GM13976 (cell line): ENCODE results near the gene WDR12.
"Not testable (repeated sequence)": the region's sequence is repeated elsewhere in the genome, so short reads cannot be mapped to it uniquely, and the experiment has no call there.

Source experiments
- DNase-seq: peaks from one replicate; pipeline ENCODE4 v3.0.0; 2012; ENCODE audit warnings: low spot score
- in situ Hi-C: fragments of 300-500 bp; cut with MboI; formaldehyde crosslinking; loops from one replicate; pipeline ENCODE4 v1.12.0; 2022; ENCODE audit warnings: low sequenced_read_pairs, mixed read lengths, inconsistent platforms; ENCODE audit not compliant: unreplicated experiment
- TF ChIP-seq, protein P1 (sequence below): IDR thresholded peaks from 2 replicates; pipeline ENCODE4 v1.5.1; 2012; ENCODE audit warnings: borderline replicate concordance, mild to moderate bottlenecking; ENCODE audit not compliant: insufficient read depth; ENCODE audit errors: extremely low read depth, missing control alignments, control extremely low read depth

Gene WDR12

GRCh38 chr2:202911203-202911511, 316 bp downstream of the WDR12 start:
- DNase-seq = no peak
- TF ChIP-seq, protein P1, sequence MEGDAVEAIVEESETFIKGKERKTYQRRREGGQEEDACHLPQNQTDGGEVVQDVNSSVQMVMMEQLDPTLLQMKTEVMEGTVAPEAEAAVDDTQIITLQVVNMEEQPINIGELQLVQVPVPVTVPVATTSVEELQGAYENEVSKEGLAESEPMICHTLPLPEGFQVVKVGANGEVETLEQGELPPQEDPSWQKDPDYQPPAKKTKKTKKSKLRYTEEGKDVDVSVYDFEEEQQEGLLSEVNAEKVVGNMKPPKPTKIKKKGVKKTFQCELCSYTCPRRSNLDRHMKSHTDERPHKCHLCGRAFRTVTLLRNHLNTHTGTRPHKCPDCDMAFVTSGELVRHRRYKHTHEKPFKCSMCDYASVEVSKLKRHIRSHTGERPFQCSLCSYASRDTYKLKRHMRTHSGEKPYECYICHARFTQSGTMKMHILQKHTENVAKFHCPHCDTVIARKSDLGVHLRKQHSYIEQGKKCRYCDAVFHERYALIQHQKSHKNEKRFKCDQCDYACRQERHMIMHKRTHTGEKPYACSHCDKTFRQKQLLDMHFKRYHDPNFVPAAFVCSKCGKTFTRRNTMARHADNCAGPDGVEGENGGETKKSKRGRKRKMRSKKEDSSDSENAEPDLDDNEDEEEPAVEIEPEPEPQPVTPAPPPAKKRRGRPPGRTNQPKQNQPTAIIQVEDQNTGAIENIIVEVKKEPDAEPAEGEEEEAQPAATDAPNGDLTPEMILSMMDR = no peak
- in situ Hi-C loops = no loop called here

GRCh38 chr2:202910698-202911097, 775 bp downstream of the WDR12 start:
- TF ChIP-seq, protein P1 = no peak
- no peak for DNase-seq
- in situ Hi-C loops = no loop called here

- DNase-seq, in situ Hi-C loops: not testable (repeated sequence)
These were observed 1.2 kb downstream of the WDR12 start for GRCh38 chr2:202910250-202910649.

DNA sequence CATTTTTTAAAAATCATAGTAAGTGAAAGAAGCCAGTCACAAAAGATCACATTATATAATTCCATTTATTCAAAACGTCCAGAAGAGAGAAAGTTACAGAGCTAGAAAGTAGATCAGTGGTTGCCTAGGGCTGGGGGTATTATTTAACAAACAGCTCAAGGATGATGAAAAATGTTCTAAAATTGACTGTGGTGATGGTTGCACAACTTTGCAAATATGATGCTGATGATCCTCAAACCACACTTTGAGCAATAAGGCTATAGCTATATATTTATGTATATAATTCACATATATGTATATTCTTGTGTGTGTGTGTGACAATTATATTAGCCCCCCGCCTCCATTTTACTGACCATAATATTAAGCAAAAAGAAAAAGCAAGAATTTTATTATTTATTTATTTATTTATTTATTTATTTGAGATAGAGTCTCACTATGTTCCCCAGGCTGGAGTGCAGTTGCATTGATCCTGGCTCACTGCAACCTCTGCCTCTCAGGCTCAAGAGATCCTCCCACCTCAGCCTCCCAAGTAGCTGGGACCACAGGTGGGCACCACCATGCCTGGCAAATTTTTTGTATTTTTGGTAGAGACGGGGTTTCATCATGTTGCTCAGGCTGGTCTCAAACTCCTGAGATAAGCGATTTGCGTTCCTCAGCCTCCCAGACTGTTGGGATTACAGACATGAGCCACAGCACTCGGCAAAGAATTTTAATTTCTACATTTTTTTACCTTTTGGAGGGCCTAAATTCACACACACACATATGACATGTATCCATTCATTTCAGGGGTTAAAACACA, 1.9 kb downstream of the WDR12 start:
- TF ChIP-seq, protein P1 = no peak
- no peak for DNase-seq
- in situ Hi-C loops = no loop called here

GRCh38 chr2:202908186-202908585, 3.3 kb downstream of the WDR12 start:
- in situ Hi-C loops = no loop called here
- TF ChIP-seq, protein P1 = no peak
- no peak for DNase-seq

DNA sequence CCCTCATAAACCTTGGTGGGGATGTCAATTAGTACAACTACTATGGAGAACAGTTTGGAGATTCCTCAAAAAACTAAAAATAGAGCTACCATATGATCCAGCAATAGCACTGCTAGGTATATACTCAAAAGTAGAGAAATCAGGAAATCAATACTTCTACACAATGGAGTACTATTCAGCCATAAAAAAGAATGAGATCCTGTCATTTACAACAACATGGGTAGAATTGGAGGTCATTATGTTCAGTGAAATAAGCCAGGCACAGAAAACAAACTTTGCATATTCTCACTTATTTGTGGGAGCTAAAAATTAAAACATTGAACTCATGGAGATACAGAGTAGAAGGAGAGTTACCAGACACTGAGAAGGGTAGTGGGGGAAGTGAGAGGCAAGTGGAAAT, 6.0 kb downstream of the WDR12 start:
- in situ Hi-C loops, DNase-seq: not testable (repeated sequence)

DNA sequence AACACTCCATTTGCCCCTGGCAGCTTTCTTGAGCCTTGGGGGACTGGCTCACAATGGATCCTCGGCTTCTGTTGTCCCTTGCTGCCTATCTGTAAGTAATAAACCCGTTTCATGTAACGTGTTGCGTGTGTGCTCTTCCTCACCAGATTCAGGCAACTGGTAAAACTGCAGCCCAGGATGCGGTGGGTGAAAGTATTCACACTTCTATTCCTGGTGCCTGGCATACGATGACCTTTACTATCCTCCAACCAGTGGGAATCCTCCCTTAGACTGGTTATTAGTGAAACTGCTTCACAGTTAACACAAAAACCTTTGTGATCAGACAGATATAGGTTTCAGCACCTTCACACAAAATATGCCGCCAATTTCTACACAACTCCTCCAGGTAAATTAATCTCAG, 26.3 kb downstream of the WDR12 start:
- TF ChIP-seq, protein P1 = no peak
- in situ Hi-C loops = no loop called here
- DNase-seq = no peak

DNA sequence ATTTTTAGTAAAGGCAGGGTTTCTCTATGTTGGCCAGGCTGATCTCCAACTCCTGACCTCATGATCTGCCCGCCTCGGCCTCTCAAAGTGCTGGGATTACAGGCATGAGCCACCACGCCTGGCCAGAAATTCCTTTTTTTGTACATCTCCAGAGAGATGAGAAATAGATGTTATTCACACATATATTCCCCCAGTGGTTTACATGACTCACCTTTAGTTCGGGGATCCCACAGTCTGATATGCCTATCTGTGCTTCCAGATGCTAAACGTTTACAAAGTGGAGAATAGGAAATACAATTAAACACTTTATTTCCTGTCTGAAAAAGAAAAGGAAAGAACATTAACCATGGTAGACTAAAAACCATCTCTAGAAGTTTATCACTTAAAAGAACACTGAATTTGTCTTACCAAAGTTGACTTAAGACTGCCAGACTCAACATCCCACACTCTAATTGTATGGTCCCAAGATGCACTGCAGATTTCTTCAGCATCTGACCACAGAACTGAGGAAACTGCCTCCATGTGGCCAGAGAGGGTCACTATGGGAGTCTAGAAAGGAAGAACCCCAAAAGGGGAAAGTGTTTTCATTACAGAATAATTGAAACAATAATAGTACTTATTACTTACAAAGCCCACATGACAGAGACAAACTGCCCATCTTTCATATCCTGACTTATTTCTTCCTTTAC, 27.3 kb downstream of the WDR12 start:
- DNase-seq = no peak
- TF ChIP-seq, protein P1 = no peak
- in situ Hi-C loops = no loop called here
